HAP-1 (cell line): ENCODE measurements around the gene KDM5D.

Experiments
- DNase-seq, 2 experiments: peaks; one replicate each; pipeline ENCODE4 v3.0.0-alpha.2; 2016 to 2020; ENCODE audit warnings: low spot score in 2 of 2
- H3K27me3 ChIP-seq: fragments of 250-450 bp; sonication (Bioruptor Pico); 2 replicates; pipeline ENCODE4 v1.5.1; 2020; ENCODE audit warnings: low read depth, mild to moderate bottlenecking, moderate library complexity
- H3K36me3 ChIP-seq: fragments of 250-450 bp; sonication (Bioruptor Pico); replicated peaks from 2 replicates; pipeline ENCODE4 v1.5.1; 2020; ENCODE audit warnings: mild to moderate bottlenecking
- H3K4me1 ChIP-seq: fragments of 250-450 bp; sonication (Bioruptor Pico); 2 replicates; pipeline ENCODE4 v1.5.1; 2020; ENCODE audit warnings: mild to moderate bottlenecking
- H3K4me3 ChIP-seq: fragments of 250-450 bp; sonication (Bioruptor Pico); 2 replicates; pipeline ENCODE4 v1.5.1; 2020; ENCODE audit warnings: mild to moderate bottlenecking, moderate library complexity
- H3K9me3 ChIP-seq: fragments of 250-450 bp; sonication (Bioruptor Pico); 2 replicates; pipeline ENCODE4 v1.5.1; 2020; ENCODE audit warnings: mild to moderate bottlenecking, moderate library complexity
- in situ Hi-C: fragments of 300-500 bp; cut with MboI; formaldehyde crosslinking; loops from 3 replicates; pipeline ENCODE4 v1.14.3; 2020; ENCODE audit warnings: low sequenced_read_pairs, inconsistent platforms, mixed read lengths

The KDM5D gene

DNA sequence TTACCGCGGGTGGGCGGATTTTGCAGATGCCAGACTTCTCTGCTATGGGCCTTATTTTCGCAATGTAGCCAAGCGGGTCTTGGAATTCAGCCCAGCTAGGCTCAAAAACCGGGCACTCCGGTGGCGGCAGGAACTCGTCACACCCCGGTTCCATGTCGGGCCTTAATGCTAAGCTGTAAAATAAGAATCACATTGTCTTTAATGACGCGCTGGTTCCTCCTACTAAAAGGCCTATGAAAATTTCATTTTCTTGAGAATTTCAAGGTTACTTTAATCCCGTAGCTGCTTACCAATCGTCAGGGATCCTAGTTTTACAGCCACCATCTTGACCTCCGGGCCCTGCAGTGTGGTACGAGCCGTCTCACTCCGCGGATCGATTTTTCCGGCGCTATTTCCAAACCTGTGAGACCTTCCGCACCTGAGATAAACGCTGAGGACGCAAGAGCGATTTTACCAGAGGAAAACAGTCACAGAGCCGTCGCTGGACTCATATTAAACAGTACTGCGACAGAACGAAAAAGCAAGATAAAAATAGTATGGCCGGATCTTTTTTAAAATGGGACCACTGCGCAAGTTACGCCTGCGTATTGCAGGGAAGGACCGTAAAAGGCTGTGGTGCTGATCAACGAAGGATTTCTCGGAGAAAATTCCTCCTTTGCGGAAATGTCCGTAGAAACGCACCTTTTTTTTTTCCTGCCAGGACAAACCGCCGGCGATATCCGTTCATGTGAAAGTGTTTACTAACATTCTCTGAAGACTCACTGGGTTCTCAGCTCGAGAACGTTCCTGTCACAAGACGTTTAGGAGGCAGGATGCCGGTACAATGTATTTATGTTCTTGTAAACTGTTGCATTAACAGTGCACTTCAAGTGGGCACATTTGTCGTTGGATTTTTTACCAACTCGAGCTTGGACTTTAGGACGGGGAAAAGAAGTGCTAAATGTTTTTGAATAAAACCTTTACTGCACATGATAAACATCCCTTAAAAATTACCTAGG, at the start of gene KDM5D:
Gene KDM5D (minus strand): TSS at position 346 of the 998 bp plus-strand sequence. CDS start 192 bp downstream, at position 154.
- Histone ChIP-seq H3K4me3 (no peak within 1 kb of the TSS), H3K27me3 (no peaks in the 10 kb centered on the region), H3K36me3 (no peaks in the 10 kb centered on the region), H3K9me3 (no peaks in the 10 kb centered on the region), H3K4me1 (no peaks in the 10 kb centered on the region)
- no peak for DNase-seq
- in situ Hi-C loops, result no loop called here

GRCh38 chrY:19768375-19768774, 23.8 kb upstream of the KDM5D start:
- Histone ChIP-seq H3K4me3 (no peak overlapping the region), H3K9me3 (no peaks in the 10 kb centered on the region), H3K27me3 (no peaks in the 10 kb centered on the region), H3K4me1 (no peaks in the 10 kb centered on the region), H3K36me3 (no peaks in the 10 kb centered on the region)
- DNase-seq, result no peak
- in situ Hi-C loops, result no loop called here

DNA sequence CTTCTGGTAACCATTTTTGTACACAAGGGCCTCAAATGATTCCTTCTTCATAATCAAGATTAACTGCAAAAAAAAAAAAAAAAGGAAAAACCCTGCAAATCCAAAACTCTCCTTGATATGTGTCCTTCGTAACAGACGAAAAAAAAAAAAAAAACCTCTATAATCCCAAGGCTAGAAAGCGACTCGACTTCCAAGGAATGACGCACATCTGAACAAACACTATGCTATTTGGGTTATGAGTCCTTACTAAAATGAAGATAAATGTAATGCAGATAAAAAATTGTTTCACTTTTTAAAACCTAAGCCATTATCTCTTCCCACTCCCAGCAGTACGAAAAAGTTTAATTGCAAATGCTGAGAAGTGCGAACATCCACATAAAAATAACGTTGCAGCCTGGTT, 1.2 kb downstream of the KDM5D start:
- H3K36me3 ChIP-seq, result no peaks in the 10 kb centered on the region
- DNase-seq, result no peak
- in situ Hi-C loops, result no loop called here

DNA sequence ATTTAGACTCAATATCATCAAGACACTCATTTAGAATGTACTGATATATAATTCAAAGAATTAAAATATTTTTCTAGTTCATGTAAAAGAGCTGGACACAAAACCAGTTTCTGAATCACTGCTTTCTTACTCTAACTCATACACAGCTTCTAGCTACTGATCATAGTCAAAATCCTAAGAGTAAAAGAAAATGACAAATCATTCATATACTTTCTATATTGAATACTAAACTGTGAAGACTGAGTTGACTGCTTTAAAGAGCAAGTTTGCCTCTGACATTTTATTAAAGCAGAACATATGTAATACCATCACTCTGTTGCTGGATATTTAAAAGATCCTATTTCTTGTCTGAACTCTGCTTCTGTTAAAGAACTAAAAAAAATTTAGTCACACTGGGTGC, 2.4 kb downstream of the KDM5D start:
- Histone ChIP-seq H3K4me3 (no peak overlapping the region), H3K27me3 (no peaks in the 10 kb centered on the region), H3K36me3 (no peaks in the 10 kb centered on the region), H3K9me3 (no peaks in the 10 kb centered on the region), H3K4me1 (no peaks in the 10 kb centered on the region)
- DNase-seq, result no peak
- in situ Hi-C loops, result no loop called here

More for the DNA sequence above, 1.2 kb downstream of the KDM5D start:
- Histone ChIP-seq H3K27me3 (no peaks in the 10 kb centered on the region), H3K4me1 (no peaks in the 10 kb centered on the region), H3K9me3 (no peaks in the 10 kb centered on the region), H3K4me3 (no peak overlapping the region)

- H3K9me3 ChIP-seq, result no peaks in the 10 kb centered on the region
- no peaks in the 10 kb centered on the region for H3K4me1 ChIP-seq
- H3K36me3 ChIP-seq, result no peaks in the 10 kb centered on the region
- in situ Hi-C loops, result no loop called here
- no peaks in the 10 kb centered on the region for H3K27me3 ChIP-seq
- no peak overlapping the region for H3K4me3 ChIP-seq
- no peak for DNase-seq
Measured at GRCh38 chrY:19734425-19734824, 10.1 kb downstream of the KDM5D start.

- Histone ChIP-seq H3K4me3 (no peak overlapping the region), H3K36me3 (no peaks in the 10 kb centered on the region), H3K9me3 (no peaks in the 10 kb centered on the region), H3K27me3 (no peaks in the 10 kb centered on the region), H3K4me1 (no peaks in the 10 kb centered on the region)
- no peak for DNase-seq
- in situ Hi-C loops, result no loop called here
Measured at GRCh38 chrY:19717950-19718349, 26.6 kb downstream of the KDM5D start.

DNA sequence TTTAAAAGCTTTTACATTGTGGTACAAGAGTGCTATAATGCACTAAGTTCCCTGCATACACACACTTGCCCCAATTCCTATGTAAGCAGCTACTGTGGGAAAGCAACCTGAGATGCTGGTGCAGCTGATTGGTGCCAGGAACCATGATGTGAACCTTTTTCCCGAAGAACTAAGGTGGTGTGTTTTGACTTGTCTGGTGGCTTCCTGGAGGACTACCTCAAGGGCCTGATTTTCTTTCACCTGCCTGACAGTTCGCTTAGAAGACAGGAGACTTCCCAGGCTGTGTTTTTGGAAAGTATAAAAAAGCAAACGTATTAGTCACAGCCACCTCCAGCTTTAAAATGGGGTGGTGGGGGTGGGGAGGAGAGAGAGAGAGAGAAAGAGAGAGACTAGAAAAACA, 27.4 kb downstream of the KDM5D start:
- in situ Hi-C loops, result no loop called here
- no peak for DNase-seq
- H3K4me1 ChIP-seq, result no peaks in the 10 kb centered on the region
- no peaks in the 10 kb centered on the region for H3K9me3 ChIP-seq
- H3K36me3 ChIP-seq, result no peaks in the 10 kb centered on the region
- no peak overlapping the region for H3K4me3 ChIP-seq
- no peaks in the 10 kb centered on the region for H3K27me3 ChIP-seq

DNA sequence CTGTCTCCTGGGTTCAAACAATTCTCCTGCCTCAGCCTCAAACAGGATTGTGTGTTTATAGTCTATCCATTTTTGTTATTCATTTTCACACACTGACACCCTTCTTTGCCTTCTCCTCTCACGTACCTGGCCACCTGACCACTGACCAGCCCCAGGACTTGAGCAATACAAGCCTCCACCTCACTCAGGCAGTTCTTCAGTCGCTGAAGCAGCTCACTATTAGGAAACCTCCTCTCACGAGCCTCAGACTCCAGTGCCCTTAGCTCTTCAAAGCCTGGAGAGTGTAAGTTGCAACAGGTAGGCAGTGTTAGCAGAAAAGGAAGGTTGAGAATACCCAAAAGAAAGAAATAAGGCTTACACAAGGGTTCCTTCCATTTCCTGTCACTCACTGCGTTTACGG, 29.3 kb downstream of the KDM5D start:
- Histone ChIP-seq H3K27me3 (no peaks in the 10 kb centered on the region), H3K9me3 (no peaks in the 10 kb centered on the region), H3K4me1 (no peaks in the 10 kb centered on the region), H3K36me3 (no peaks in the 10 kb centered on the region), H3K4me3 (no peak overlapping the region)
- DNase-seq, result no peak
- in situ Hi-C loops, result no loop called here

DNA sequence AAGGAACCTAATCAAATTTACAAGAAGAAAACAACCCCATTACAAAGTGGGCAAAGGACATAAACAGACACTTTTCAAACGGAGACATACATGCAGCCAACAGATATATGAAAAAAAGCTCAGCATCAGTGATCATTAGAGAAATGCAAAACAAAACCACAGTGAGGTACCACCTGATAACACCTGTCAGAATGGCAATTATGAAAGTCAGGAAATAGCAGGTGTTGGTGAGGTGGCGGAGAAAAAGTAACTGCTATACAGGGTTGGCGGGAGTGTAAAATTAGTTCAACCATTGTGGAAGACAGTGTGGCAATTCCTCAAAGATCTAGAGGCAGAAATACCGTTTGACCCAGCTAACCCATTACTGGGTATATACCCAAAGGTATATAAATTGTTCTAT, 31.1 kb downstream of the KDM5D start:
- Histone ChIP-seq H3K27me3 (no peaks in the 10 kb centered on the region), H3K4me1 (no peaks in the 10 kb centered on the region), H3K36me3 (no peaks in the 10 kb centered on the region), H3K4me3 (no peak overlapping the region), H3K9me3 (no peaks in the 10 kb centered on the region)
- DNase-seq, result no peak
- in situ Hi-C loops, result no loop called here

- Histone ChIP-seq H3K9me3 (no peaks in the 10 kb centered on the region), H3K4me3 (no peak overlapping the region), H3K4me1 (no peaks in the 10 kb centered on the region), H3K27me3 (no peaks in the 10 kb centered on the region), H3K36me3 (no peaks in the 10 kb centered on the region)
- DNase-seq, result no peak
- in situ Hi-C loops, result no loop called here
Measured at GRCh38 chrY:19706273-19706672, 38.3 kb downstream of the KDM5D start.

DNA sequence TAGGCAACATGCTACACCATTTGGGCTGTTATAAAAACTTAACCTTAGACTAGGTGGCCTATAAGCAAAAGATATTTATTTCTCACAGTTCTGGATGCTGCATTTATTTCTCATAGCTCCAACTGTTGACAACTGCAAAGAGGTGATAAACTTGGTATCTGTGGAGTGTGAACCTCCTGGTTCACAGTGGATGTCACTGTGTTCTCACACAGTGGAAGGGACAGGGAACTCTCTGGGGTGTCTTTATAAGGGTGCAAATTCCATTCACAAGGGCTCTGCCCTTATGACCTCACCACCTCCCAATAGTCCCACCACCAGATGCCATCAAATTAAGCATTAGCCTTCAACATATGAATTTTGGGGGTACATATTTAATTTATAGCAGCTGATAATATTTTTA, 46.0 kb downstream of the KDM5D start:
- Histone ChIP-seq H3K4me3 (no peak overlapping the region), H3K4me1 (no peaks in the 10 kb centered on the region), H3K27me3 (no peaks in the 10 kb centered on the region), H3K36me3 (no peaks in the 10 kb centered on the region), H3K9me3 (no peaks in the 10 kb centered on the region)
- no peak for DNase-seq
- in situ Hi-C loops, result no loop called here

- Histone ChIP-seq H3K36me3 (no peaks in the 10 kb centered on the region), H3K4me1 (no peaks in the 10 kb centered on the region), H3K4me3 (no peak overlapping the region), H3K9me3 (no peaks in the 10 kb centered on the region), H3K27me3 (no peaks in the 10 kb centered on the region)
- no peak for DNase-seq
- in situ Hi-C loops, result no loop called here
Measured at GRCh38 chrY:19680821-19681220, 63.7 kb downstream of the KDM5D start.
